HepG2 (cell line): ENCODE results near the gene FRK.

ENCODE experiments used
- CCAR2 ChIP-seq: fragments of 200-400 bp; formaldehyde crosslinking; optimal IDR thresholded peaks from 2 replicates; pipeline ENCODE3; 2018; ENCODE audit warnings: low read depth, mild to moderate bottlenecking, low read length, moderate library complexity
- EZH2 ChIP-seq: conservative IDR thresholded peaks from 2 replicates; pipeline ENCODE4 v1.6.1; 2012; ENCODE audit warnings: mild to moderate bottlenecking, low read depth, low read length, moderate library complexity
- FLYWCH1 ChIP-seq: sonication (generic); formaldehyde crosslinking; IDR thresholded peaks from 2 replicates; pipeline ENCODE4 v1.8.1; 2023; ENCODE audit warnings: mild to moderate bottlenecking, missing genetic modification reagents
- GABPB1 ChIP-seq: IDR thresholded peaks from 2 replicates; pipeline ENCODE4 v1.6.1; 2016; ENCODE audit warnings: mild to moderate bottlenecking, missing genetic modification reagents, moderate library complexity, missing compliant biosample characterization
- IKZF1 ChIP-seq: fragments of 450-650 bp; IDR thresholded peaks from 2 replicates; pipeline ENCODE4 v1.7.1; 2016
- MXD4 ChIP-seq: IDR thresholded peaks from 2 replicates; pipeline ENCODE4 v1.6.1; 2016; ENCODE audit warnings: mild to moderate bottlenecking, missing biosample characterization, missing genetic modification reagents
- POLR2A ChIP-seq, 2 experiments: IDR thresholded peaks; 2 replicates each; pipeline ENCODE4 v1.6.1; 2011; ENCODE audit warnings: low read depth in 2 of 2, low read length in 2 of 2, mild to moderate bottlenecking in 1 of 2, moderate library complexity in 1 of 2; ENCODE audit not compliant: insufficient read depth in 1 of 2
- ZFP36 ChIP-seq: fragments of 150-350 bp; IDR thresholded peaks from 2 replicates; pipeline ENCODE4 v1.6.1; 2018; ENCODE audit warnings: borderline replicate concordance, low read length, low read depth; ENCODE audit not compliant: partially characterized antibody
- ZNF556 ChIP-seq: sonication (generic); formaldehyde crosslinking; IDR thresholded peaks from 2 replicates; pipeline ENCODE4 v1.4.0; 2020; ENCODE audit warnings: mild to moderate bottlenecking, missing genetic modification reagents, borderline replicate concordance
- ZNF777 ChIP-seq: sonication (generic); formaldehyde crosslinking; IDR thresholded peaks from 2 replicates; pipeline ENCODE4 v1.4.0; 2020; ENCODE audit warnings: missing genetic modification reagents
- TF ChIP-seq, protein P1 (sequence below): IDR thresholded peaks from 2 replicates; pipeline ENCODE4 v1.6.1; 2012; ENCODE audit warnings: inconsistent platforms
- TF ChIP-seq, protein P2 (sequence below): sonication (generic); formaldehyde crosslinking; IDR thresholded peaks from 2 replicates; pipeline ENCODE4 v1.4.0; 2020; ENCODE audit warnings: missing genetic modification reagents
- TF ChIP-seq, protein P3 (sequence below): sonication (generic); formaldehyde crosslinking; IDR thresholded peaks from 2 replicates; pipeline ENCODE4 v1.5.0; 2020; ENCODE audit warnings: mild to moderate bottlenecking, missing genetic modification reagents, moderate library complexity
- TF ChIP-seq, protein P4 (sequence below): sonication (generic); formaldehyde crosslinking; IDR thresholded peaks from 2 replicates; pipeline ENCODE4 v1.4.0; 2020; ENCODE audit warnings: missing genetic modification reagents, borderline replicate concordance

DNA sequence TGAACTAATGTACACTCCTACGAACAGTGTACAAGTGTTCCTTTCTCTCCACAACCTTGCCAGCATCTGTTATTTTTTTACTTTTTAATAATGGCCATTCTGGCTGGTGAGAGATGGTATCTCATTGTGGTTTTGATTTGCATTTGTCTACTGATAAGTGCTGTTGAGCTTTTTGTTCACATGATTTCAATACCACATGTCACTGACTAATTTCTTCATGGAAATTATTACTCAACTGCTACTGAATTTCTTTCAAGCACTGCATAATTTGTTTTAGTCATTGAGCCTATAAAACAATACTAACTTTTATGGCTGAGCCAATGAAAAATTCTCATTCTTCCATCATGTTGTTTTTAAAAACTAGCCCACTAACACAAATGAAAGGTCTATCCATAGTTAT is 115.4 kb downstream of the FRK start:
- TF ChIP-seq FLYWCH1 (CRISPR knock-in tag), result no peak
- TF ChIP-seq POLR2A (IDR thresholded peaks at IDR 0.05; ENCODE audit: insufficient read depth in 1 of 2, low read depth in 2 of 2, low read length in 2 of 2), result no peak
- TF ChIP-seq GABPB1, result no peak
- no peak for TF ChIP-seq CCAR2
- TF ChIP-seq ZNF777 (CRISPR knock-in tag), result no peak
- TF ChIP-seq, protein P1, sequence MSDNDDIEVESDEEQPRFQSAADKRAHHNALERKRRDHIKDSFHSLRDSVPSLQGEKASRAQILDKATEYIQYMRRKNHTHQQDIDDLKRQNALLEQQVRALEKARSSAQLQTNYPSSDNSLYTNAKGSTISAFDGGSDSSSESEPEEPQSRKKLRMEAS, result no peak
- TF ChIP-seq EZH2, result no peak
- TF ChIP-seq, protein P2, sequence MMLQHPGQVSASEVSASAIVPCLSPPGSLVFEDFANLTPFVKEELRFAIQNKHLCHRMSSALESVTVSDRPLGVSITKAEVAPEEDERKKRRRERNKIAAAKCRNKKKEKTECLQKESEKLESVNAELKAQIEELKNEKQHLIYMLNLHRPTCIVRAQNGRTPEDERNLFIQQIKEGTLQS, result no peak
- TF ChIP-seq, protein P3, sequence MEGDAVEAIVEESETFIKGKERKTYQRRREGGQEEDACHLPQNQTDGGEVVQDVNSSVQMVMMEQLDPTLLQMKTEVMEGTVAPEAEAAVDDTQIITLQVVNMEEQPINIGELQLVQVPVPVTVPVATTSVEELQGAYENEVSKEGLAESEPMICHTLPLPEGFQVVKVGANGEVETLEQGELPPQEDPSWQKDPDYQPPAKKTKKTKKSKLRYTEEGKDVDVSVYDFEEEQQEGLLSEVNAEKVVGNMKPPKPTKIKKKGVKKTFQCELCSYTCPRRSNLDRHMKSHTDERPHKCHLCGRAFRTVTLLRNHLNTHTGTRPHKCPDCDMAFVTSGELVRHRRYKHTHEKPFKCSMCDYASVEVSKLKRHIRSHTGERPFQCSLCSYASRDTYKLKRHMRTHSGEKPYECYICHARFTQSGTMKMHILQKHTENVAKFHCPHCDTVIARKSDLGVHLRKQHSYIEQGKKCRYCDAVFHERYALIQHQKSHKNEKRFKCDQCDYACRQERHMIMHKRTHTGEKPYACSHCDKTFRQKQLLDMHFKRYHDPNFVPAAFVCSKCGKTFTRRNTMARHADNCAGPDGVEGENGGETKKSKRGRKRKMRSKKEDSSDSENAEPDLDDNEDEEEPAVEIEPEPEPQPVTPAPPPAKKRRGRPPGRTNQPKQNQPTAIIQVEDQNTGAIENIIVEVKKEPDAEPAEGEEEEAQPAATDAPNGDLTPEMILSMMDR (CRISPR knock-in tag), result no peak
- no peak for TF ChIP-seq IKZF1
- TF ChIP-seq, protein P4, sequence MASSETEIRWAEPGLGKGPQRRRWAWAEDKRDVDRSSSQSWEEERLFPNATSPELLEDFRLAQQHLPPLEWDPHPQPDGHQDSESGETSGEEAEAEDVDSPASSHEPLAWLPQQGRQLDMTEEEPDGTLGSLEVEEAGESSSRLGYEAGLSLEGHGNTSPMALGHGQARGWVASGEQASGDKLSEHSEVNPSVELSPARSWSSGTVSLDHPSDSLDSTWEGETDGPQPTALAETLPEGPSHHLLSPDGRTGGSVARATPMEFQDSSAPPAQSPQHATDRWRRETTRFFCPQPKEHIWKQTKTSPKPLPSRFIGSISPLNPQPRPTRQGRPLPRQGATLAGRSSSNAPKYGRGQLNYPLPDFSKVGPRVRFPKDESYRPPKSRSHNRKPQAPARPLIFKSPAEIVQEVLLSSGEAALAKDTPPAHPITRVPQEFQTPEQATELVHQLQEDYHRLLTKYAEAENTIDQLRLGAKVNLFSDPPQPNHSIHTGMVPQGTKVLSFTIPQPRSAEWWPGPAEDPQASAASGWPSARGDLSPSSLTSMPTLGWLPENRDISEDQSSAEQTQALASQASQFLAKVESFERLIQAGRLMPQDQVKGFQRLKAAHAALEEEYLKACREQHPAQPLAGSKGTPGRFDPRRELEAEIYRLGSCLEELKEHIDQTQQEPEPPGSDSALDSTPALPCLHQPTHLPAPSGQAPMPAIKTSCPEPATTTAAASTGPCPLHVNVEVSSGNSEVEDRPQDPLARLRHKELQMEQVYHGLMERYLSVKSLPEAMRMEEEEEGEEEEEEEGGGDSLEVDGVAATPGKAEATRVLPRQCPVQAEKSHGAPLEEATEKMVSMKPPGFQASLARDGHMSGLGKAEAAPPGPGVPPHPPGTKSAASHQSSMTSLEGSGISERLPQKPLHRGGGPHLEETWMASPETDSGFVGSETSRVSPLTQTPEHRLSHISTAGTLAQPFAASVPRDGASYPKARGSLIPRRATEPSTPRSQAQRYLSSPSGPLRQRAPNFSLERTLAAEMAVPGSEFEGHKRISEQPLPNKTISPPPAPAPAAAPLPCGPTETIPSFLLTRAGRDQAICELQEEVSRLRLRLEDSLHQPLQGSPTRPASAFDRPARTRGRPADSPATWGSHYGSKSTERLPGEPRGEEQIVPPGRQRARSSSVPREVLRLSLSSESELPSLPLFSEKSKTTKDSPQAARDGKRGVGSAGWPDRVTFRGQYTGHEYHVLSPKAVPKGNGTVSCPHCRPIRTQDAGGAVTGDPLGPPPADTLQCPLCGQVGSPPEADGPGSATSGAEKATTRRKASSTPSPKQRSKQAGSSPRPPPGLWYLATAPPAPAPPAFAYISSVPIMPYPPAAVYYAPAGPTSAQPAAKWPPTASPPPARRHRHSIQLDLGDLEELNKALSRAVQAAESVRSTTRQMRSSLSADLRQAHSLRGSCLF (CRISPR knock-in tag), result no peak
- no peak for TF ChIP-seq ZFP36
- no peak for TF ChIP-seq ZNF556
- no peak for TF ChIP-seq MXD4 (CRISPR knock-in tag)
